ENCODE data around the gene SLC16A2.

SLC16A2 gene

DNA sequence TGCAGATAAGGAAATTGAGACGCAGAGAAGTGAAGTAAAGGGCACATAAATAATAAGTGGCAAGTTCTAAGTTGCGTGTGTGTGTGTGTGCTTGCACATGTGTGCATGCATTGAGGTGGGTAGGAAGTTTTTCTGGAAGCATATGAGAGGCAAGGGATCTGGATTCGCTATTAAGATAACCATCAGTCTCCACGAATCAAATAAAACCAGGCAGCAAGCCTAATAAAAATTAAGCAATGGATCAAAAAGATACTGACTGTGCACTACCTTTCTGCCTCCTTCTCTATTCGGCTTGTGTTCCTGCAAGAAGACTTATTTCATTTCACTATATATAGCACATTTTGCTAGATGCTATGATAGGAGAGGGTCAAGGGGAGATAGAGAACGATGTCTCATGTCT lies 23.8 kb downstream of the SLC16A2 start:
- H3K14ac ChIP-seq (ENCODE audit: low read length in 2 of 2) = no peak overlapping the region
- H4K8ac ChIP-seq (ENCODE audit: low read length) = no peak overlapping the region
- no peak overlapping the region for H3K4ac ChIP-seq (ENCODE audit: low read depth in 1 of 2, low read length in 2 of 2)
- H3K4me3 ChIP-seq (ENCODE audit: insufficient read depth in 1 of 2, low read depth in 1 of 2, low read length in 2 of 2) = no peak overlapping the region
- H3K9me3 ChIP-seq (ENCODE audit: control insufficient read depth, low read length) = no peaks in the 10 kb centered on the region
- no peak overlapping the region for H3K23ac ChIP-seq (ENCODE audit: low read length in 2 of 2)
- peaks cover 0 to 6% of the 10 kb centered on the region in 2 experiments for H3K27me3 ChIP-seq (ENCODE audit: control insufficient read depth in 1 of 2, insufficient read depth in 1 of 2, low read length in 2 of 2)
- H2BK12ac ChIP-seq (ENCODE audit: low read length in 2 of 2) = no peak overlapping the region
- H3K27ac ChIP-seq (ENCODE audit: low read length, poor library complexity, severe bottlenecking) = no peak overlapping the region
- no peak overlapping the region for H2BK120ac ChIP-seq (ENCODE audit: low read depth, low read length)
- H2AFZ ChIP-seq (ENCODE audit: low read depth, low read length) = no peak overlapping the region
- H4K91ac ChIP-seq (ENCODE audit: low read length) = no peak overlapping the region
- H2AK5ac ChIP-seq (ENCODE audit: low read length, severe bottlenecking) = no peak overlapping the region
- H3K4me1 ChIP-seq (ENCODE audit: control insufficient read depth, insufficient read depth, low read depth, low read length) = peaks cover 4% of the 10 kb centered on the region
- H3K9ac ChIP-seq (ENCODE audit: low read length) = no peak overlapping the region
- no peak overlapping the region for H3K4me2 ChIP-seq (ENCODE audit: low read length, poor library complexity, severe bottlenecking)
- H3K18ac ChIP-seq (ENCODE audit: low read depth in 1 of 2, low read length in 2 of 2) = no peak overlapping the region
- H3K79me1 ChIP-seq (replicated peaks; ENCODE audit: low read length, poor library complexity, severe bottlenecking) = peaks cover 3% of the 10 kb centered on the region
- H2BK15ac ChIP-seq (ENCODE audit: low read depth, poor library complexity, severe bottlenecking) = no peak overlapping the region
- DNase-seq = no peak
- WGBS = 98% methylated on average over 2 of the region's 6 CpGs
- H3K36me3 ChIP-seq (ENCODE audit: control insufficient read depth in 1 of 2, insufficient read depth in 2 of 2, low read depth in 1 of 2, low read length in 2 of 2) = no peaks in the 10 kb centered on the region
- no peak overlapping the region for H2BK5ac ChIP-seq (ENCODE audit: low read depth, low read length, poor library complexity, severe bottlenecking)

DNA sequence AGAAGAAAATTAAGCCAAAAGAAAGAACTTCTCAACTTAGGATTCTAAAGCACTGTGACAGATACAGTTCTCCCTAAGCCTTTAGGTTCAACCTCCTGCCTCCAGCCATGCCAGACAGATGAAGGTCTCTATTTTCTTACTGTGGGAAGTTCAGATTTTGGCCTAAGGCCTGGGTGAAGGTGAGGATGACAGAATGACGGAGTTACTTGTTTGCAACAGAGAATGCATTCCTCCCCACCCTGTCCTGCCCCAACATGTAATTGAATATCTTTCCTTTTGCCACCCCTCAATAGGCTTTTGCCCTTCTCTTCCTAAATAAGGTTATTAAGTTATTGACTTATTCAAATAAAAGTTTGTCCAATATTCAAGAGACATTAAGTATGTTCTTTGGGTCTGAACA lies 25.6 kb downstream of the SLC16A2 start:
- H3K14ac ChIP-seq (ENCODE audit: low read length in 2 of 2) = no peak overlapping the region
- H2BK15ac ChIP-seq (ENCODE audit: low read depth, poor library complexity, severe bottlenecking) = no peak overlapping the region
- no peak overlapping the region for H2BK12ac ChIP-seq (ENCODE audit: low read length in 2 of 2)
- H3K27ac ChIP-seq (ENCODE audit: low read length, poor library complexity, severe bottlenecking) = no peak overlapping the region
- H2BK120ac ChIP-seq (ENCODE audit: low read depth, low read length) = no peak overlapping the region
- H4K8ac ChIP-seq (ENCODE audit: low read length) = no peak overlapping the region
- DNase-seq = no peak
- H3K4ac ChIP-seq (ENCODE audit: low read depth in 1 of 2, low read length in 2 of 2) = no peak overlapping the region
- H3K23ac ChIP-seq (ENCODE audit: low read length in 2 of 2) = no peak overlapping the region
- no peak overlapping the region for H3K9ac ChIP-seq (ENCODE audit: low read length)
- no peak overlapping the region for H2BK5ac ChIP-seq (ENCODE audit: low read depth, low read length, poor library complexity, severe bottlenecking)
- H4K91ac ChIP-seq (ENCODE audit: low read length) = no peak overlapping the region
- WGBS = no CpG with 5 or more reads among the region's 1 CpG
- H3K18ac ChIP-seq (ENCODE audit: low read depth in 1 of 2, low read length in 2 of 2) = no peak overlapping the region
- no peak overlapping the region for H2AFZ ChIP-seq (ENCODE audit: low read depth, low read length)
- peaks cover 6% of the 10 kb centered on the region for H3K4me1 ChIP-seq (ENCODE audit: control insufficient read depth, insufficient read depth, low read depth, low read length)
- H3K4me2 ChIP-seq (ENCODE audit: low read length, poor library complexity, severe bottlenecking) = no peak overlapping the region
- peaks cover 0 to 6% of the 10 kb centered on the region in 2 experiments for H3K27me3 ChIP-seq (ENCODE audit: control insufficient read depth in 1 of 2, insufficient read depth in 1 of 2, low read length in 2 of 2)
- H3K36me3 ChIP-seq (ENCODE audit: control insufficient read depth in 1 of 2, insufficient read depth in 2 of 2, low read depth in 1 of 2, low read length in 2 of 2) = no peaks in the 10 kb centered on the region
- no peak overlapping the region for H2AK5ac ChIP-seq (ENCODE audit: low read length, severe bottlenecking)
- peaks cover 3% of the 10 kb centered on the region for H3K79me1 ChIP-seq (replicated peaks; ENCODE audit: low read length, poor library complexity, severe bottlenecking)
- no peaks in the 10 kb centered on the region for H3K9me3 ChIP-seq (ENCODE audit: control insufficient read depth, low read length)
- no peak overlapping the region for H3K4me3 ChIP-seq (ENCODE audit: insufficient read depth in 1 of 2, low read depth in 1 of 2, low read length in 2 of 2)

DNA sequence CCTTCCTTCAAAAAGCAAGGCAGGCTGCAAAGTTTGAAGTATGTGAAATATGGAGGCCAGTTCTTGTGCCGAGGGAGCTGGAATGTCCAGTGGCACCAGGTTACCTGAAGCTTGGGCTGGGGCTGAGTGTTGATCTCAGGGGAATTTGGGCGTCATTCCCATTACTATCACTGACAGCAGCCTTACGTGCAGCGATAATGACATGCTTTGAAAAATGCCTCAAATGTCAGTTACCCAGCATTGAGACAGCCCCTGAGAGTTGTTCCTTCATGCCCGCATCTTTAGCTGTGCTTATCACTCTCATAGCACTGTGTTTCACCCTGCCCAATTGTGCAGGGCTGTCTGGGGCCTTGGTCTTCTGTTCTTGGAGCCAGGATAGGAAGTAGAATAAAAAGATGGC lies 27.4 kb downstream of the SLC16A2 start:
- 97% methylated on average over 5 of the region's 5 CpGs for WGBS
- Histone ChIP-seq H2AK5ac (ENCODE audit: low read length, severe bottlenecking) (no peak overlapping the region), H3K36me3 (ENCODE audit: control insufficient read depth in 1 of 2, insufficient read depth in 2 of 2, low read depth in 1 of 2, low read length in 2 of 2) (no peaks in the 10 kb centered on the region), H2AFZ (ENCODE audit: low read depth, low read length) (no peak overlapping the region), H3K14ac (ENCODE audit: low read length in 2 of 2) (no peak overlapping the region), H3K9ac (ENCODE audit: low read length) (no peak overlapping the region), H3K4me3 (ENCODE audit: insufficient read depth in 1 of 2, low read depth in 1 of 2, low read length in 2 of 2) (no peak overlapping the region), H3K18ac (ENCODE audit: low read depth in 1 of 2, low read length in 2 of 2) (no peak overlapping the region), H3K9me3 (ENCODE audit: control insufficient read depth, low read length) (no peaks in the 10 kb centered on the region), H3K4me2 (ENCODE audit: low read length, poor library complexity, severe bottlenecking) (no peak overlapping the region), H3K27ac (ENCODE audit: low read length, poor library complexity, severe bottlenecking) (no peak overlapping the region), H3K79me1 (replicated peaks; ENCODE audit: low read length, poor library complexity, severe bottlenecking) (peaks cover 3% of the 10 kb centered on the region), H3K23ac (ENCODE audit: low read length in 2 of 2) (no peak overlapping the region), H2BK5ac (ENCODE audit: low read depth, low read length, poor library complexity, severe bottlenecking) (no peak overlapping the region), H2BK12ac (ENCODE audit: low read length in 2 of 2) (no peak overlapping the region), H2BK15ac (ENCODE audit: low read depth, poor library complexity, severe bottlenecking) (no peak overlapping the region), H2BK120ac (ENCODE audit: low read depth, low read length) (no peak overlapping the region), H3K4me1 (ENCODE audit: control insufficient read depth, insufficient read depth, low read depth, low read length) (peaks cover 4% of the 10 kb centered on the region), H3K27me3 (ENCODE audit: control insufficient read depth in 1 of 2, insufficient read depth in 1 of 2, low read length in 2 of 2) (peaks cover 0 to 6% of the 10 kb centered on the region in 2 experiments), H4K8ac (ENCODE audit: low read length) (no peak overlapping the region), H3K4ac (ENCODE audit: low read depth in 1 of 2, low read length in 2 of 2) (no peak overlapping the region), H4K91ac (ENCODE audit: low read length) (no peak overlapping the region)
- DNase-seq = no peak

DNA sequence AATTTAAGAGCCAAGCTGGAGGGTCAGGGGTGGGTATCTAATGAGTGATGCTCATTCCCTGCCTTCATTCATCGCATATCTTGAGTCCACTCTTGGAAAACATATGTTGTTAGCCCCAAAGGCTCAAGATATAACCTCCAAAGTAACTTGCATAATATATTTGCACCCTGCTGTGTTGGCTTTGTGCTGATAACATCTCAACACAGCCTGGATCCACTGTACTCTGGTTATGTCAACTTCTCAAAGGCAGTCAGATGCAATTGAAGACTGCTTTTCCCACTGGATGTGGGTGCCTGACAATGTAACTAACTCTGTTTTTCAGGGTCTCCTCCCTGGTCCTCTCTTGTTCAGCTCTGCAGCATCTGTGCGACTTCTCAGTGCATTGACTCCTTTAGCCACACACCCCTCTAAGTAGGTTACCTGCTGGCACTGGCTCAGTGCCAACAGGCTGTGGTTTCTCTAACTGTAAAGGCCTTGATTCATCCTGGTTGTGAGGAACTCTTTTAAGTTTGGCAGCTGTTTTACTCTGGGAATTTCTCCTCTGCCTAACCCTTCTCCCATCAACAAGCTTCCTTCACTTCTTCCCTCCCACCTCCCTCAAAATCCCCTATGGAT lies 28.1 kb downstream of the SLC16A2 start:
- Histone ChIP-seq H3K14ac (ENCODE audit: low read length in 2 of 2) (no peak overlapping the region), H3K4me1 (ENCODE audit: control insufficient read depth, insufficient read depth, low read depth, low read length) (peaks cover 4% of the 10 kb centered on the region), H2BK5ac (ENCODE audit: low read depth, low read length, poor library complexity, severe bottlenecking) (no peak overlapping the region), H3K27ac (ENCODE audit: low read length, poor library complexity, severe bottlenecking) (no peak overlapping the region), H2BK15ac (ENCODE audit: low read depth, poor library complexity, severe bottlenecking) (no peak overlapping the region), H3K36me3 (ENCODE audit: control insufficient read depth in 1 of 2, insufficient read depth in 2 of 2, low read depth in 1 of 2, low read length in 2 of 2) (no peaks in the 10 kb centered on the region), H3K27me3 (ENCODE audit: control insufficient read depth in 1 of 2, insufficient read depth in 1 of 2, low read length in 2 of 2) (peaks cover 0 to 6% of the 10 kb centered on the region in 2 experiments), H3K79me1 (replicated peaks; ENCODE audit: low read length, poor library complexity, severe bottlenecking) (peaks cover 3% of the 10 kb centered on the region), H3K4ac (ENCODE audit: low read depth in 1 of 2, low read length in 2 of 2) (no peak overlapping the region), H2AK5ac (ENCODE audit: low read length, severe bottlenecking) (no peak overlapping the region), H2AFZ (ENCODE audit: low read depth, low read length) (no peak overlapping the region), H3K18ac (ENCODE audit: low read depth in 1 of 2, low read length in 2 of 2) (no peak overlapping the region), H3K9ac (ENCODE audit: low read length) (no peak overlapping the region), H3K4me2 (ENCODE audit: low read length, poor library complexity, severe bottlenecking) (no peak overlapping the region), H2BK12ac (ENCODE audit: low read length in 2 of 2) (no peak overlapping the region), H4K8ac (ENCODE audit: low read length) (no peak overlapping the region), H3K23ac (ENCODE audit: low read length in 2 of 2) (no peak overlapping the region), H3K4me3 (ENCODE audit: insufficient read depth in 1 of 2, low read depth in 1 of 2, low read length in 2 of 2) (no peak overlapping the region), H3K9me3 (ENCODE audit: control insufficient read depth, low read length) (no peaks in the 10 kb centered on the region), H4K91ac (ENCODE audit: low read length) (no peak overlapping the region), H2BK120ac (ENCODE audit: low read depth, low read length) (no peak overlapping the region)
- no peak for DNase-seq
- 88% methylated on average over 1 of the region's 2 CpGs for WGBS
